ENCODE data around the gene SDHC.

Gene SDHC

GRCh38 chr1:161357073-161357472 is 42.9 kb downstream of the SDHC start:
- DNase-seq (ENCODE audit: low read depth in 2 of 2), result no peak
- no peak overlapping the region for H3K4me3 ChIP-seq (replicated peaks in 1 of 2; ENCODE audit: low read depth in 2 of 2, low read length in 2 of 2)
- no peak for TF ChIP-seq CTCF (IDR thresholded peaks at IDR 0.05; ENCODE audit: low read depth, low read length)

GRCh38 chr1:161359291-161359690 is 45.1 kb downstream of the SDHC start:
- H3K4me3 ChIP-seq (replicated peaks in 1 of 2; ENCODE audit: low read depth in 2 of 2, low read length in 2 of 2), result no peak overlapping the region
- no peak for TF ChIP-seq CTCF (IDR thresholded peaks at IDR 0.05; ENCODE audit: low read depth, low read length)
- DNase-seq (ENCODE audit: low read depth in 2 of 2), result no peak

- H3K4me3 ChIP-seq (replicated peaks in 1 of 2; ENCODE audit: low read depth in 2 of 2, low read length in 2 of 2), result no peak overlapping the region
- TF ChIP-seq CTCF (IDR thresholded peaks at IDR 0.05; ENCODE audit: low read depth, low read length), result no peak
- no peak for DNase-seq (ENCODE audit: low read depth in 2 of 2)
Observed at GRCh38 chr1:161364332-161364731, 50.2 kb downstream of the SDHC start.

- H3K4me3 ChIP-seq (replicated peaks in 1 of 2; ENCODE audit: low read depth in 2 of 2, low read length in 2 of 2), result no peak overlapping the region
- TF ChIP-seq CTCF (IDR thresholded peaks at IDR 0.05; ENCODE audit: low read depth, low read length), result no peak
- DNase-seq (ENCODE audit: low read depth in 2 of 2), result no peak
Observed at GRCh38 chr1:161365207-161365606, 51.0 kb downstream of the SDHC start.

- peak; percentile 15 for TF ChIP-seq CTCF (IDR thresholded peaks at IDR 0.05; ENCODE audit: low read depth, low read length)
- no peak within 1 kb of the TSS for H3K4me3 ChIP-seq (replicated peaks in 1 of 2; ENCODE audit: low read depth in 2 of 2, low read length in 2 of 2)
- peak; percentile 89 to 90 for DNase-seq (ENCODE audit: low read depth in 2 of 2)
Observed at GRCh38 chr1:161367684-161368400, 53.7 kb downstream of the SDHC start, which contains the start of gene CFAP126. TSS of gene CFAP126 (minus strand) at chr1:161367876. CDS start at chr1:161367868, 8 bp downstream.

- TF ChIP-seq CTCF (IDR thresholded peaks at IDR 0.05; ENCODE audit: low read depth, low read length), result no peak
- no peak for DNase-seq (ENCODE audit: low read depth in 2 of 2)
- no peak overlapping the region for H3K4me3 ChIP-seq (replicated peaks in 1 of 2; ENCODE audit: low read depth in 2 of 2, low read length in 2 of 2)
Observed at GRCh38 chr1:161373442-161373841, 59.3 kb downstream of the SDHC start.

- no peak overlapping the region for H3K4me3 ChIP-seq (replicated peaks in 1 of 2; ENCODE audit: low read depth in 2 of 2, low read length in 2 of 2)
- DNase-seq (ENCODE audit: low read depth in 2 of 2), result peak; percentile 41 to 47
- TF ChIP-seq CTCF (IDR thresholded peaks at IDR 0.05; ENCODE audit: low read depth, low read length), result peak; percentile 22
Observed at GRCh38 chr1:161374373-161374772, 60.2 kb downstream of the SDHC start.

All from cardiac fibroblast (primary cell).